H9 (cell line): ENCODE data around the gene SLC2A5. TPM values are rescaled to one million over a fixed set of nuclear protein-coding genes. Genes with fewer than 3 reads are reported as not detected.

ENCODE experiments used
- DNase-seq: peaks from one replicate; pipeline ENCODE4 v3.0.0-alpha.2; 2017
- H2AFZ ChIP-seq: one replicate; pipeline ENCODE4 v1.6.1; 2013; ENCODE audit warnings: mild to moderate bottlenecking, low read length, control low read depth, moderate library complexity
- H2AK5ac ChIP-seq: 2 replicates; pipeline ENCODE4 v1.6.1; 2013; ENCODE audit warnings: low read length, control low read depth, mixed read lengths; ENCODE audit not compliant: insufficient read length
- H2BK120ac ChIP-seq: one replicate; pipeline ENCODE4 v1.6.1; 2013; ENCODE audit warnings: low read depth, mild to moderate bottlenecking, low read length, control low read depth, inconsistent platforms; ENCODE audit not compliant: poor library complexity, severe bottlenecking
- H2BK12ac ChIP-seq: 2 replicates; pipeline ENCODE4 v1.6.1; 2013; ENCODE audit warnings: low read length, control low read depth, mixed read lengths, low read depth; ENCODE audit not compliant: insufficient read length
- H2BK15ac ChIP-seq: 2 replicates; pipeline ENCODE4 v1.6.1; 2013; ENCODE audit warnings: low read depth, low read length, control low read depth
- H2BK20ac ChIP-seq: one replicate; pipeline ENCODE4 v1.6.1; 2013; ENCODE audit warnings: low read depth, mild to moderate bottlenecking, low read length, control low read depth, inconsistent platforms; ENCODE audit not compliant: poor library complexity, severe bottlenecking
- H2BK5ac ChIP-seq: 2 replicates; pipeline ENCODE4 v1.6.1; 2013; ENCODE audit warnings: low read length, control low read depth, mixed read lengths; ENCODE audit not compliant: insufficient read length
- H3K14ac ChIP-seq: 2 replicates; pipeline ENCODE4 v1.6.1; 2013; ENCODE audit warnings: low read length, control low read depth; ENCODE audit not compliant: insufficient read depth
- H3K18ac ChIP-seq: 2 replicates; pipeline ENCODE4 v1.6.1; 2013; ENCODE audit warnings: low read depth, mild to moderate bottlenecking, mixed read lengths, low read length, control low read depth; ENCODE audit not compliant: insufficient read length
- H3K23ac ChIP-seq: 2 replicates; pipeline ENCODE4 v1.6.1; 2013; ENCODE audit warnings: low read length, control low read depth, mixed read lengths, low read depth; ENCODE audit not compliant: insufficient read length
- H3K23me2 ChIP-seq: 2 replicates; pipeline ENCODE4 v1.6.1; 2013; ENCODE audit warnings: low read depth, mild to moderate bottlenecking, mixed read lengths, low read length, control low read depth; ENCODE audit not compliant: insufficient read length, poor library complexity, severe bottlenecking
- H3K27ac ChIP-seq: 2 replicates; pipeline ENCODE4 v1.5.1; 2013; ENCODE audit warnings: low read length, control low read depth, mixed read lengths, low read depth; ENCODE audit not compliant: insufficient read length
- H3K27me3 ChIP-seq: 2 replicates; pipeline ENCODE4 v1.6.1; 2013; ENCODE audit warnings: low read length, control low read depth, inconsistent platforms; ENCODE audit not compliant: insufficient read depth
- H3K4ac ChIP-seq: 2 replicates; pipeline ENCODE4 v1.6.1; 2013; ENCODE audit warnings: low read depth, mild to moderate bottlenecking, control low read depth, inconsistent platforms, low read length, moderate library complexity
- H3K4me1 ChIP-seq: 2 replicates; pipeline ENCODE4 v1.6.1; 2013; ENCODE audit warnings: low read length, control low read depth, inconsistent platforms; ENCODE audit not compliant: insufficient read depth
- H3K4me2 ChIP-seq: 2 replicates; pipeline ENCODE4 v1.6.1; 2013; ENCODE audit warnings: low read length, control low read depth, mixed read lengths; ENCODE audit not compliant: insufficient read length, insufficient read depth
- H3K56ac ChIP-seq: 2 replicates; pipeline ENCODE4 v1.6.1; 2013; ENCODE audit warnings: low read depth, mild to moderate bottlenecking, mixed read lengths, low read length, control low read depth; ENCODE audit not compliant: insufficient read length
- H3K79me1 ChIP-seq: 2 replicates; pipeline ENCODE4 v1.6.1; 2013; ENCODE audit warnings: low read depth, mild to moderate bottlenecking, moderate library complexity, low read length, control low read depth, inconsistent platforms; ENCODE audit not compliant: insufficient read depth, poor library complexity, severe bottlenecking
- H3K79me2 ChIP-seq: 2 replicates; pipeline ENCODE4 v1.6.1; 2013; ENCODE audit warnings: low read length, control low read depth, inconsistent platforms; ENCODE audit not compliant: insufficient read depth
- H3K9ac ChIP-seq: 2 replicates; pipeline ENCODE4 v1.6.1; 2013; ENCODE audit warnings: low read length, control low read depth, mixed read lengths; ENCODE audit not compliant: insufficient read length; ENCODE audit errors: extremely low read depth
- H3K9me3 ChIP-seq: one replicate; pipeline ENCODE4 v1.6.1; 2013; ENCODE audit warnings: low read depth, low read length, inconsistent platforms; ENCODE audit not compliant: control insufficient read depth
- H3T11ph ChIP-seq: one replicate; pipeline ENCODE4 v1.6.1; 2013; ENCODE audit warnings: mild to moderate bottlenecking, low read length, control low read depth, inconsistent platforms
- H4K20me1 ChIP-seq: one replicate; pipeline ENCODE4 v1.6.1; 2013; ENCODE audit not compliant: control insufficient read depth, insufficient read length, insufficient read depth
- H4K5ac ChIP-seq: 2 replicates; pipeline ENCODE4 v1.6.1; 2013; ENCODE audit warnings: low read depth, mild to moderate bottlenecking, mixed read lengths, low read length, control low read depth; ENCODE audit not compliant: insufficient read length
- H4K8ac ChIP-seq: replicated peaks from 2 replicates; pipeline ENCODE4 v1.6.1; 2013; ENCODE audit warnings: low read length, control low read depth, mixed read lengths, low read depth; ENCODE audit not compliant: insufficient read length
- H4K91ac ChIP-seq: 2 replicates; pipeline ENCODE4 v1.6.1; 2013; ENCODE audit warnings: low read depth, mild to moderate bottlenecking, moderate library complexity, mixed read lengths, low read length, control low read depth; ENCODE audit not compliant: insufficient read length
- H3K27ac Mint-ChIP-seq, 3 experiments: 2 replicates in 2 of 3; 3 replicates in 1 of 3; pipeline ENCODE4 v1.8.0; 2020 to 2021; ENCODE audit warnings: mixed read lengths in 3 of 3, mild to moderate bottlenecking in 1 of 3, moderate library complexity in 1 of 3
- H3K27me3 Mint-ChIP-seq: 2 replicates; pipeline ENCODE4 v1.8.0; 2021; ENCODE audit warnings: low read depth, mild to moderate bottlenecking, moderate library complexity, mixed read lengths
- H3K36me3 Mint-ChIP-seq, 3 experiments: 2 replicates in 2 of 3; 3 replicates in 1 of 3; pipeline ENCODE4 v1.8.0; 2020 to 2021; ENCODE audit warnings: low read depth in 3 of 3, mixed read lengths in 3 of 3; ENCODE audit not compliant: insufficient read depth in 1 of 3
- H3K4me1 Mint-ChIP-seq, 2 experiments: 2 replicates each; pipeline ENCODE4 v1.8.0; 2020; ENCODE audit warnings: mixed read lengths in 2 of 2
- H3K4me3 Mint-ChIP-seq, 2 experiments: 2 replicates in 1 of 2; 3 replicates in 1 of 2; pipeline ENCODE4 v1.8.0; 2020 to 2021; ENCODE audit warnings: mild to moderate bottlenecking in 2 of 2, mixed read lengths in 2 of 2, moderate library complexity in 1 of 2
- H3K9me3 Mint-ChIP-seq, 2 experiments: 2 replicates in 1 of 2; 3 replicates in 1 of 2; pipeline ENCODE4 v1.8.0; 2020; ENCODE audit warnings: mild to moderate bottlenecking in 2 of 2, mixed read lengths in 2 of 2, moderate library complexity in 1 of 2
- CTCF ChIP-seq: fragments of 200-600 bp; sonication (generic); conservative IDR thresholded peaks from 3 replicates; pipeline ENCODE4 v1.8.0; 2021; ENCODE audit warnings: antibody characterized with exemption, mild to moderate bottlenecking
- WGBS: extraction: QIAGEN DNeasy Blood & Tissue Kit; methylation state at CpG from one replicate; pipeline ENCODE4 v1.1.7; 2013; ENCODE audit warnings: missing lambda C conversion rate, low lambda C conversion rate, mixed read lengths; ENCODE audit not compliant: insufficient read length; ENCODE audit errors: extremely low coverage; 5-methylcytosine and 5-hydroxymethylcytosine counted together
- total RNA-seq: library from RNA; stranded (reverse); gene quantifications from 2 replicates; pipeline ENCODE4 v1.2.1, GENCODE V29; 2021

SLC2A5 gene
- total RNA-seq, 1 experiment from 2014 or later = not detected

DNA sequence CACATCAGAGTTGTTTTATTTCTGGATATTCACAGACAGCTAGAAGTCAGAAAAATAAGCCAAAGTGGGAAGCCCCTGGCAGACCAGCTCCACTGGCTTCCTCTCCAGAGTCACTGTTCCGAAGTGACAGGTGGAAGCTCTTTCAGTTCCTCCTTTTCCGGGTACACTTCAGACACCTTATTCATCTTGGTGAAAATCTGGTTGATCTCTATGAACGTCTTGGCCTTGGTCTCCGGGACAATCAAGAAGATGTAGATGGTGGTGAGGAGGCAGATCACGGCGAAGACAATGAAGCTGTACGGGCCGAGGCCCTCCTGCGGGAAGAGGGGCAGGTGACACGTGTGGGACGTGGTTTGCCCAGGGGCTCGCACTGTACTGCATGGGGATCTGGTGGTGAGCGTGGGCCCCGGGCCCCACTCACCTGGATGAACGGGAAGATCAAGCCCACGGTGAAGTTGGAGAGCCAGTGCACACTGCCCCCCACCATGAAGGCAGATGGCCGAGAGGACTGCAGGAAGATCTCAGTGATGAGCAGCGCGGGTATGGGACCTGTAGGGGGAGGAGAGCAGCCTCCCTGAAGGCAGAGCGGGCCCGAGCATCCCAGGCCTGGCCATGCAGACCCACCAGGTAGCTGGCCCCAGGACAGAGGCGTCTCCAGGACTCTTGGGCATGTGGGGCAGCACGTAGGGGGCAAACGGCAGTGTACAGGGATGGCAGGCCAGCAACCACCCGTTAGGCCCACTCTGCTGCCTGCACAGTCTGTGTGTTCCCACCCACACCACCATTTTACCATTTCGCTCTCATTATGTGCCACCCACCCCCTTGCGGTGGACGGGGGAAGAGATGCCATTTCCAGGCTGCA lies 31.7 kb downstream of the SLC2A5 start:
- Histone ChIP-seq H2AFZ (no peak overlapping the region), H2AK5ac (no peak overlapping the region), H4K20me1 (peaks cover 4% of the 10 kb centered on the region), H2BK20ac (no peak overlapping the region), H3K23me2 (no peaks in the 10 kb centered on the region), H2BK120ac (no peak overlapping the region), H3K9ac (no peak overlapping the region), H3K56ac (no peak overlapping the region), H3K4ac (no peak overlapping the region), H4K5ac (no peak overlapping the region), H4K8ac (no peak overlapping the region), H3K9me3 (no peaks in the 10 kb centered on the region), H4K91ac (no peak overlapping the region), H3K4me1 (no peaks in the 10 kb centered on the region), H3K27me3 (no peaks in the 10 kb centered on the region), H3K27ac (no peak overlapping the region), H3K4me2 (no peak overlapping the region), H3K18ac (no peak overlapping the region), H3K79me2 (no peaks in the 10 kb centered on the region), H2BK15ac (no peak overlapping the region), H3K23ac (no peak overlapping the region), H3K14ac (no peak overlapping the region; the same call in 1 of the 2 replicates), H3T11ph (no peak overlapping the region), H2BK12ac (no peak overlapping the region), H2BK5ac (no peak overlapping the region), H3K79me1 (no peaks in the 10 kb centered on the region)
- TF ChIP-seq CTCF = no peak
- peaks cover 5 to 10% of the 10 kb centered on the region in 2 experiments for H3K9me3 Mint-ChIP-seq
- H3K36me3 Mint-ChIP-seq = peaks cover 0 to 5% (median 3%) of the 10 kb centered on the region in 3 experiments; a peak in 5 of 7 replicates
- H3K4me1 Mint-ChIP-seq = peaks cover 10 to 11% of the 10 kb centered on the region in 2 experiments
- peaks cover 8% of the 10 kb centered on the region for H3K27me3 Mint-ChIP-seq
- peak overlapping the region in 1 of 3 experiments; percentile 31; a peak in 1 of 7 replicates for H3K27ac Mint-ChIP-seq
- no peak for DNase-seq
- no CpG with 5 or more reads among the region's 28 CpGs for WGBS
- H3K4me3 Mint-ChIP-seq = no peak overlapping the region
